RWPE1 (cell line): ENCODE measurements around the gene SLC47A2.

Experiments used
- CTCF ChIA-PET: fragments of 350-600 bp; sonication (Branson Sonifier 250); formaldehyde crosslinking; extraction: SDS; loops from one replicate; lab custom pipeline; 2021; lab: Yijun Ruan, JAX
- POLR2A ChIA-PET: fragments of 400-600 bp; formaldehyde crosslinking; extraction: SDS; loops from one replicate; lab custom pipeline; 2020; ENCODE audit warnings: antibody characterized with exemption; ENCODE audit not compliant: low non-redundant PET; lab: Yijun Ruan, JAX
- DNase-seq: peaks from one replicate; pipeline ENCODE4 v3.0.0; 2012; ENCODE audit warnings: low spot score
- H3K27ac ChIP-seq: fragments of 450-650 bp; 2 replicates; pipeline ENCODE4 v1.5.1; 2017
- TF ChIP-seq, protein P1 (sequence below): fragments of 450-650 bp; conservative IDR thresholded peaks from 2 replicates; pipeline ENCODE4 v1.5.1; 2017; ENCODE audit warnings: low read depth, mild to moderate bottlenecking

The SLC47A2 gene

GRCh38 chr17:19650826-19651225, 65.6 kb downstream of the SLC47A2 start:
- ChIA-PET POLR2A (no interaction called here), CTCF (no interaction called here)
- DNase-seq: no peak
- H3K27ac ChIP-seq: peak overlapping the region; percentile 85
- TF ChIP-seq, protein P1, sequence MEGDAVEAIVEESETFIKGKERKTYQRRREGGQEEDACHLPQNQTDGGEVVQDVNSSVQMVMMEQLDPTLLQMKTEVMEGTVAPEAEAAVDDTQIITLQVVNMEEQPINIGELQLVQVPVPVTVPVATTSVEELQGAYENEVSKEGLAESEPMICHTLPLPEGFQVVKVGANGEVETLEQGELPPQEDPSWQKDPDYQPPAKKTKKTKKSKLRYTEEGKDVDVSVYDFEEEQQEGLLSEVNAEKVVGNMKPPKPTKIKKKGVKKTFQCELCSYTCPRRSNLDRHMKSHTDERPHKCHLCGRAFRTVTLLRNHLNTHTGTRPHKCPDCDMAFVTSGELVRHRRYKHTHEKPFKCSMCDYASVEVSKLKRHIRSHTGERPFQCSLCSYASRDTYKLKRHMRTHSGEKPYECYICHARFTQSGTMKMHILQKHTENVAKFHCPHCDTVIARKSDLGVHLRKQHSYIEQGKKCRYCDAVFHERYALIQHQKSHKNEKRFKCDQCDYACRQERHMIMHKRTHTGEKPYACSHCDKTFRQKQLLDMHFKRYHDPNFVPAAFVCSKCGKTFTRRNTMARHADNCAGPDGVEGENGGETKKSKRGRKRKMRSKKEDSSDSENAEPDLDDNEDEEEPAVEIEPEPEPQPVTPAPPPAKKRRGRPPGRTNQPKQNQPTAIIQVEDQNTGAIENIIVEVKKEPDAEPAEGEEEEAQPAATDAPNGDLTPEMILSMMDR: no peak

DNA sequence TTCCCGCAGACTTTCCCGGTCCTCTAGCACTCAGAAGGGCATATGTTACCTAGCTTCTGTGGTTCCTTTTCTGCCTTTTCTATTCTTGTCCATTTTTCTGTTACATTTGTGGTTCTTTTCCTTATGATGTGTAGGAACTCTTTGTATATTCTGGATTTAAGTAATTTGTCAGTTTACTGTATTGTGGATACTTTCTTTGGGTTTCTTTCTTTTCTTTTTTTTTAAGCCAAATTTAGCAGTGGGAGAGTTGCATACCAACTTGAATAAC, 67.2 kb downstream of the SLC47A2 start:
- no peak for DNase-seq
- CTCF ChIA-PET: interaction anchor here (0.6 to 1.4 kb wide), 4 partner anchors 10 to 163 kb away, joined by 3 to 5 read pairs (median 4); no protein-coding TSS in a partner anchor
- peak overlapping the region; percentile 97 for H3K27ac ChIP-seq
- POLR2A ChIA-PET: interaction anchor here (0.6 kb wide), 1 partner anchor 12 kb away, joined by 3 read pairs; no protein-coding TSS in a partner anchor
- TF ChIP-seq, protein P1: no peak

DNA sequence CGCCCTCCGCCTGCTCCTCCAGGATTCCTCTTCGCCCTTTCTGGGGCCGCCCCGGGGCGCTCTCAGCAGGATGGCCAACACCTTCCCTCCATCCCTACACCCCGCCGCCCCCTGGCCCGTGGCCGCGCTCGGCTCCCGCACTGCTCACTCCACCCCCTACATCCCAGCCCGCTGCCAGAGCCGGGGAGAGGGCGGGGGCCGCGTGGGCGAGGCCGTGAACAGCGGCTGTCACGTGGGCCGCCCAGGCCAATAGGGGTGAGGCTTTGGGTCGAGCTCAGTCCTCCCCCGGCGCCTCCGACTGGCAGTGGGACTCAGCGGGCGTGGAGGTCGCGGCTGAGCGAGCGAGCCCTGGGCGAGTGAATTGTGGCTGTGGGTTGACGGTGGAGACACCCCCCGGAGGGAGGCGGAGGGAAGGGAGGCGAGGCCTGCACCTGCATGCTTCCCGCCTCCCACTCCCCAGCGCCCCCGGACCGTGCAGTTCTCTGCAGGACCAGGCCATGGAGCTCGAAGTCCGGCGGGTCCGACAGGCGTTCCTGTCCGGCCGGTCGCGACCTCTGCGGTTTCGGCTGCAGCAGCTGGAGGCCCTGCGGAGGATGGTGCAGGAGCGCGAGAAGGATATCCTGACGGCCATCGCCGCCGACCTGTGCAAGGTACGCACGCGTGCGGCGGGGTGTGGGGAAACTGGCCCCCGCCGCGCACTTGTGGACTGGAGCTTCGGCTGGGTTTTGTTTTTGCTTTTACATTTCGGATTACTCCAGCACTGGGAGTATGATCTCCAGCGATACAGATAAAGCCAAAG, 67.7 kb downstream of the SLC47A2 start, which contains the start of gene ALDH3A2:
ALDH3A2 (plus strand) TSS at position 277 of the 799 bp plus-strand sequence; CDS start at position 498, 221 bp downstream.
- POLR2A ChIA-PET: interaction anchor here (0.6 to 1.0 kb wide), 2 partner anchors 12 to 62 kb away, joined by 3 read pairs; no protein-coding TSS in a partner anchor
- H3K27ac ChIP-seq: peak within 1 kb of the TSS; percentile 97
- TF ChIP-seq, protein P1: no peak
- CTCF ChIA-PET: interaction anchor here (0.5 to 1.8 kb wide), 5 partner anchors 11 to 286 kb away, joined by 3 to 6 read pairs (median 4); partner anchors contain the start of gene B9D1
- peak; percentile 99 for DNase-seq

- H3K27ac ChIP-seq: peak overlapping the region; percentile 97
- ChIA-PET POLR2A (interaction anchor here (0.6 to 1.0 kb wide), 3 partner anchors 51 to 166 kb away, joined by 3 to 4 read pairs (median 3); no protein-coding TSS in a partner anchor), CTCF (interaction anchor here (1.0 to 1.8 kb wide), 4 partner anchors 24 to 285 kb away, joined by 3 to 7 read pairs (median 6); partner anchors contain the start of gene B9D1)
- TF ChIP-seq, protein P1: no peak
- peak; percentile 50 for DNase-seq
Observed at GRCh38 chr17:19647697-19648474, 68.5 kb downstream of the SLC47A2 start.

DNA sequence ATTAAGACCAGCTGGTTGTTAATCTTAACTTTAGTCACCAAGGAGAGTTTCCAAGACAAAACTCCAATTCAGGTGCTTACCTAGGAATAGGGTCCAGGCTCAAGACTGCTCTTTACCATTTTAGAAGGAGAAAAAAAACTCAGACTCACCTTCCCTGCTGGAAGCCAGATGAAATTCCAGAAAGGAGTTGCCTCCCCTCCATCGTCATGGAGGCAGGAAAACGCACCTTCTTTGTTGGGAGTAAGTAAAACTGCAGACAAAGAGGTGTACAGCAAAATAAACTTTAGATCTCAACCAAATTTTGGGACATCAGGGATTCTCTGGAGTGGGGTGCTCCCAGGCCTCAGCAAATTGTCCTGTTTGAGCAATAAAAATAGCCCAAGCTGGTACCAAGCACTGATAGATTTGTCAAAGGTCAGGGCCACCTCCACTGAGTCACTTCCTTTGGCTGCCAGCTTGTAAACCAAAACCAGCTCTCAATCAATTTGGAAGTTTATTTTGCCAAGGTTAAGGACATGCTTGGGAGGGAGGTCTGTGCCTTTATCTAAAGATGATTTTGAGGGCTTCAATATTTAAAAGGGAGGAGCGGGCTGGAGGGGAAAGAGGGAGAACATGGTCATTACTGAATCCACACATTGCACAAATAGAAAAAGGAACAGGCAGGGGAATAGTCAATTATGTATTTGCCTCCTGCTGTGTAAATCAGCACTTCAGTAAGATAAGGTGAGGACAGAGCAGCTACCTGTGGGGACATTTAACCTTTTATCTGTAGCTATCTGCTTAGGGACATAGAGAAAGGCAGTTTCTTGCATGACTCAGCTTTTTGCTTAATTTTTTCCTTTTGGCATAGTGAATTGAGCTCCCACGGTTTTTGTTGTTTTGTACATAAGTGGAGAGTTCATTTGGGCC, 69.3 kb downstream of the SLC47A2 start:
- ChIA-PET CTCF (interaction anchor here (0.7 to 1.8 kb wide), 4 partner anchors 25 to 284 kb away, joined by 3 to 7 read pairs (median 4); partner anchors contain the start of gene B9D1), POLR2A (interaction anchor here (0.6 to 0.8 kb wide), 4 partner anchors 41 to 165 kb away, joined by 3 to 4 read pairs (median 3); no protein-coding TSS in a partner anchor)
- DNase-seq: no peak
- TF ChIP-seq, protein P1: no peak
- H3K27ac ChIP-seq: peak overlapping the region; percentile 97
